Measurements from ENCODE around the gene SLIT1. TPM values are rescaled to one million over a fixed set of nuclear protein-coding genes. Genes with fewer than 3 reads are reported as not detected.

Gene SLIT1
- total RNA-seq, 1 experiment from 2014 or later: not detected

GRCh38 chr10:97183314-97183713 lies 2.4 kb downstream of the SLIT1 start:
- Mint-ChIP-seq H3K27me3 (ENCODE audit: insufficient read depth, unreplicated experiment) (peaks cover 44% of the 10 kb centered on the region), H3K36me3 (ENCODE audit: insufficient read depth, unreplicated experiment) (no peaks in the 10 kb centered on the region), H3K27ac (ENCODE audit: low read depth, unreplicated experiment) (no peak overlapping the region), H3K4me3 (ENCODE audit: unreplicated experiment) (no peak overlapping the region), H3K9me3 (ENCODE audit: unreplicated experiment) (no peaks in the 10 kb centered on the region), H3K4me1 (ENCODE audit: insufficient read depth, unreplicated experiment) (no peaks in the 10 kb centered on the region)
- TF ChIP-seq CTCF (IDR thresholded peaks at IDR 0.05; ENCODE audit: unreplicated experiment): no peak
- DNase-seq (ENCODE audit: unreplicated experiment): no peak
- CTCF ChIA-PET: interaction anchor here (0.6 kb wide), 2 partner anchors 130 to 481 kb away, joined by 4 read pairs; no protein-coding TSS in a partner anchor
- BruUV-seq (replicated peaks): no TSS peak
- intact Hi-C loops (cut with micrococcal nuclease): no loop called here
- POLR2A ChIA-PET: no interaction called here

GRCh38 chr10:97182288-97182990 lies 3.3 kb downstream of the SLIT1 start:
- intact Hi-C loops (cut with micrococcal nuclease): no loop called here
- POLR2A ChIA-PET: no interaction called here
- Mint-ChIP-seq H3K36me3 (ENCODE audit: insufficient read depth, unreplicated experiment) (no peaks in the 10 kb centered on the region), H3K4me1 (ENCODE audit: insufficient read depth, unreplicated experiment) (no peaks in the 10 kb centered on the region), H3K27me3 (ENCODE audit: insufficient read depth, unreplicated experiment) (peaks cover 44% of the 10 kb centered on the region), H3K27ac (ENCODE audit: low read depth, unreplicated experiment) (no peak overlapping the region), H3K9me3 (ENCODE audit: unreplicated experiment) (no peaks in the 10 kb centered on the region), H3K4me3 (ENCODE audit: unreplicated experiment) (no peak overlapping the region)
- no TSS peak for BruUV-seq (replicated peaks)
- CTCF ChIA-PET: interaction anchor here (0.6 to 1.0 kb wide), 6 partner anchors 25 to 842 kb away, joined by 3 to 4 read pairs (median 3); no protein-coding TSS in a partner anchor
- no peak for DNase-seq (ENCODE audit: unreplicated experiment)
- no peak for TF ChIP-seq CTCF (IDR thresholded peaks at IDR 0.05; ENCODE audit: unreplicated experiment)

GRCh38 chr10:97180986-97181385 lies 4.8 kb downstream of the SLIT1 start:
- intact Hi-C loops (cut with micrococcal nuclease): no loop called here
- Mint-ChIP-seq H3K4me1 (ENCODE audit: insufficient read depth, unreplicated experiment) (no peaks in the 10 kb centered on the region), H3K27ac (ENCODE audit: low read depth, unreplicated experiment) (no peak overlapping the region), H3K36me3 (ENCODE audit: insufficient read depth, unreplicated experiment) (no peaks in the 10 kb centered on the region), H3K9me3 (ENCODE audit: unreplicated experiment) (no peaks in the 10 kb centered on the region), H3K27me3 (ENCODE audit: insufficient read depth, unreplicated experiment) (peaks cover 36% of the 10 kb centered on the region), H3K4me3 (ENCODE audit: unreplicated experiment) (no peak overlapping the region)
- POLR2A ChIA-PET: no interaction called here
- CTCF ChIA-PET: interaction anchor here (0.7 to 1.0 kb wide), 2 partner anchors 108 to 144 kb away, joined by 3 to 5 read pairs; no protein-coding TSS in a partner anchor
- no TSS peak for BruUV-seq (replicated peaks)
- DNase-seq (ENCODE audit: unreplicated experiment): no peak
- TF ChIP-seq CTCF (IDR thresholded peaks at IDR 0.05; ENCODE audit: unreplicated experiment): no peak

GRCh38 chr10:97180363-97180755 lies 5.4 kb downstream of the SLIT1 start:
- Mint-ChIP-seq H3K4me3 (ENCODE audit: unreplicated experiment) (no peak overlapping the region), H3K4me1 (ENCODE audit: insufficient read depth, unreplicated experiment) (no peaks in the 10 kb centered on the region), H3K9me3 (ENCODE audit: unreplicated experiment) (no peaks in the 10 kb centered on the region), H3K27me3 (ENCODE audit: insufficient read depth, unreplicated experiment) (peaks cover 29% of the 10 kb centered on the region), H3K27ac (ENCODE audit: low read depth, unreplicated experiment) (no peak overlapping the region), H3K36me3 (ENCODE audit: insufficient read depth, unreplicated experiment) (no peaks in the 10 kb centered on the region)
- TF ChIP-seq CTCF (IDR thresholded peaks at IDR 0.05; ENCODE audit: unreplicated experiment): no peak
- CTCF ChIA-PET: interaction anchor here (0.7 to 1.0 kb wide), 3 partner anchors 107 to 152 kb away, joined by 3 to 7 read pairs (median 5); no protein-coding TSS in a partner anchor
- intact Hi-C loops (cut with micrococcal nuclease): no loop called here
- POLR2A ChIA-PET: no interaction called here
- no peak for DNase-seq (ENCODE audit: unreplicated experiment)
- no TSS peak for BruUV-seq (replicated peaks)

All from MCF 10A (cell line).